Fibroblast of upper back skin (primary cell): ENCODE measurements around the gene ANXA8L1.
"Not testable (repeated sequence)": the region's sequence is repeated elsewhere in the genome, so short reads cannot be mapped to it uniquely, and the experiment has no call there.

Experiments
- DNase-seq: peaks from one replicate; pipeline ENCODE4 v3.0.0-alpha.2; 2013

Gene ANXA8L1

DNA sequence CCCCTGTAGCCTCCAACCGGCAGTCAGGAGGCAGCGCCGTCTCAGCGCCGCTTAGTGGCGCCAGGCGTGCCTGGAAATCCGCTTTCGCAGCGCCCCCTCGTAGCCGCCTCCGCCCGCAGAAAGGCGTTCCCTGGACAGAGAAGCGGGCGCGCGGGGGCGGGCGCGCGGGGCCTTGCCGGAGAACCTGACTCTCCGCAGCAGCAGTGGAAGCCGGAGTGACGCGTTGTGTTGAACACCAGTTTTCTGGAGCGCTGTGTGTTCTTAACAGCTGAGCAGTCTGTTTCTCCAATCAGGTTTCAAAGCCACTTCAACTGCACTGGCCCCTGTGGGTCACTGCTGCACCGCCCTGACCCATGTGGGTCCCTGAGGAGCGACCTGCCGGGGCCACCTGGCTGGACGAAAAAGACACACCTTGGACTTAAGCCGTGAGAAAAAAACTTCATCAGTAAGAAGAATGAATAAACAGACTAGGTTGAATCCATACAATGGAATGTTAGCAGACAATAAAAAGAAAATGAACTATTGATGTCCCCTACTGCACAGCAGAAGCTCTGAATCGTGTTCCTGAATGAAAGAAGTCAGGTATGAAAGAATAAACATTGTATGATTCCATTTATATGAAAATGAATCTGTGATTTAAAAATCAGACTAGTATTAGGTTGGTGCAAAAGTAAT lies 22.8 kb downstream of the ANXA8L1 start:
- peak; percentile 8 for DNase-seq

DNA sequence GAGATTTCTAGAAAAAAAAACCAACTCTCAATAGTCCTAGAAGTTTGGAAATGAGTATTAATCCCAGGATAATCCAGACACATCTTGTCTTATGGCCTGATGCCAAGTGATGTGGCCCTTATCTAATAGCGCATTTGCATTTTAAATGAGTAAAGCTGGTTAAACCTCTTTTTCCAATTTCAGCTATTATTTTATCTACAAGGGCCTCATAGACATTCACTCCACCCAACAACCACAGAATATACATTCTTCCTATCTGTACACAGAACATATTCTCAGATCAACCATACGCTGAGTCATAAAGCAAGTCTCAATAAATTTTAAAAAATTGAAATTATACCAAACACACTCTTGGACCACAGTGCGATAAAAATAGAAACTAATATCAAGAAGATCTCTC lies 34.0 kb downstream of the ANXA8L1 start:
- DNase-seq = not testable (repeated sequence)

DNA sequence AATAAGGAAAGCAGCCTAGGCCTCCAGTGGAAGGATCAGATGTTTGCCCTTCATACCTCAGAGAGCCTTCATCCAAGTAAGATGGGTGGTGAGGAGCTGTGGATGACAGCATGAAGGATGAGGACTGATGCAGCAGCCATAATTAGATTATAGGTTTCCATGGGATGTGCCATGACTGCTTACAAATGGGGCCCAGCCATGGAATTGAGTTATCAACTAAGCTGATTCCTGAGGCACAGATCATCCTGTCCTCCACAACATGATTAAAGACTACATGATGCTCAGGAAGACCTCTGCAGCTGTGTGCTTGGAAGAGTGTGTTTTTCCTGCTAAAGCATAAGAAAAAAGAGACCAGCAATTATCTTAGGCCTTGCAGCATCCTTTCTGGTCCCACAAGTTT lies 35.5 kb downstream of the ANXA8L1 start:
- not testable (repeated sequence) for DNase-seq

DNA sequence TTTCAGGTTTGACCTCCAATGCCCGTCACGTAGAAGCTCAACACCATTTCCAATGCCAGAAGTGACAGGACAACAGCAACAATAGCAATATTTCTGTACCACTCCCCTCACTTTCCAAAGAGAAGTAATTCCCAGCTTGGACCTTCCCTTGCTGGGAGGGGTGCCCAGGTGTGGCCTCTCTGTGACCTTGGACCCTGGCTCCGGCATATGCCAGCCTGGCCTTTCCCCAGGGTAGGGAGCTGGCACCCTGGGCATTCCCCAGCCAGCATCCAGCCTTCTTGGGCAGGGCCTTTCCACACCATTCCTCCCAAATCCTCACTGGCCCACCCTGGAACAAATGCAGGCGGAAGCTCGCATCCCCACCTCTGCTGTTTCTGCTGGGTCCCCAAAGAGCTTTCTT lies 37.1 kb downstream of the ANXA8L1 start:
- not testable (repeated sequence) for DNase-seq

DNA sequence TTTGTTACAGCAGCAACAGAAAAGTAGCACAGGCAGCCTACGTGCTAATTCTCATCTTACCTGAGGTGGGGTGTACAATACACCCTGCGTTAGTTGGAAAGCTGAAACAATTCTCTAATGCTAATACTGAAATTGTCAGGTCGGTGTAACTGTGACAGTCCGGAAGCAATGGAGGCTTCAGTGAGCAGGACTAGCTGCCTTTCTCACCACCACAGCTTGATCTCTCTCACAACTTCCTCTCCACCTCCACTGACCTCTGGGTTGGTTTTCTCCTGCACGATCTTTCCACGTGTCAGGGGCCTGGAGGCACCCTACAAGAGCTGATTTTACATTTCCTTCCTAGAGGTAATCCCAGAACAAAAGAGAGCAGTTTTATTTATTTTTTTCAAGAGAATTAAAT lies 39.7 kb downstream of the ANXA8L1 start:
- DNase-seq = not testable (repeated sequence)

DNA sequence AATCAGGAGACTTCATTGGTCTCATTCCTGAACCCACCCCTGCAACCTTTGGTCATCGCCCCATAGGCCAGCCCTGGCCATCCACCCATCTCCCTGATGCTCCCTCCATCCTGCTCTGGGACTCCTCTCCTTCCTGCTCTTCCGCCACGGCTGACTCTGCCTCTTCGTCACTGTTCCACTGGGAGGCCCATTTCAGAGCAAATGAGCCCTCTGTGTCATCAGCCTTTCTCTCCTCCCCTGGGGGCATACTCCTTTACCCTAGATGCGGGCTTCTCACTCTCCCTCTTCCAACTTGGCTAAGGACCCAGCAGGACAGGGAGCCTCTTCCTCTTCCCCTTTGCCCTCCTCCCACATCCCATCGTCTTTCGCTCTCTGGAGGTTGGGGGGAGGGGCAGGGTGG lies 42.7 kb downstream of the ANXA8L1 start:
- not testable (repeated sequence) for DNase-seq

DNA sequence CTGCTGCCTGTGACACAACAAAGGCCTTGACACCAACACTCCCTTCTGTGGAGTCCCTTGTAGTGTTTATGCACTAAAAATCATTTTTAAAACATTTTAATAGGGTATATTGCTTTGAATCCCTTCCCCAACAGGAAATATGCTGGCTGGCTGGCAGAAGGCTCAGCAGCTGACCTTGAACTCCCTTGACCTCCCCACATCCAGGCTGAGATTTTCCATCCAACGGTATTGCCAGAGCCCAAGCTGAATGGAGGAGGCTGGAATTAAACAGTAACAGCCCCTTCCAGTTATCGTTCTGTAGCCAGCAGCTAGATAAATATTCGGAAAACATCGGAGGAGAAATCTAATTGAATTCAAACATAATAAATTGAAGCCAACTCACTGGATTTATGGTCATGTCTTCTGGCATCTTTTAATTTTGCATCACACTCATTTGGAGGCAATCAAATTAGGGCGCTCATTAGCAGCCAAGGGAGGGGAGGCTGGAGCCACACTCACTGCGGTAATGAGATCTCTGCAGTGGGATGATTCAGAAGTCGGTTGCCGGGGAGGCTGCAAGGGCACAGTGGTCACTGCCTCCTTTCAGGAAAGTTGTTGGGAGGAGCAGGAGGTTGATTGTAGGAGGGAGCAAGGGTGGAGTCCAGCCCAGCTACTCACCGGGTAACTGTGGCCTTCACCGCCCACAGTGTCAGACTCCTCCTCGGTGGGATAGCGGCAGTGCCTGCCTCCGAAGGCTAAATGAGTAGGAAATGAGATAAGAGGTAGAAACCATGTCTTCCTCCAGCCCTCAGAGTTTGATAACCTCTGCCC lies 44.2 kb downstream of the ANXA8L1 start:
- not testable (repeated sequence) for DNase-seq

DNA sequence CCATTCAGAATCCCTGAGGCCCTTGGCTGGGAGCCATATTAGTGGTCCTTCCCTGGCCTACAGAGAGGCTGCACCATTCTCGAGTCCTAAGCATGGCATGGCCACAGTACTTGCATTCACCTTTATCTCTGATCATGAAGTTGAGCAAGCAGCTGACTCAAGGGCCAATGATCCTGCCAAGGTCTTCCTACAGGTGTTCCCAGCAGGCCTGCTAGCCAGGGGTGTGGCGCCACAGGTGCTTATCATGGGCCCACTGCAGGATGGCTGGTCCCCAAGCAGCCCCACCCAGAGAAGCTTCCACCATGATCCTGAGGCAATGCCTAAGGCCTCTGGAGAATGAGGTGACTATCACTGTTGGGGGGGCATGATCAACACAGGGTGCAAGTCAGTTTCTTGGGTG lies 48.0 kb downstream of the ANXA8L1 start:
- DNase-seq = not testable (repeated sequence)

DNA sequence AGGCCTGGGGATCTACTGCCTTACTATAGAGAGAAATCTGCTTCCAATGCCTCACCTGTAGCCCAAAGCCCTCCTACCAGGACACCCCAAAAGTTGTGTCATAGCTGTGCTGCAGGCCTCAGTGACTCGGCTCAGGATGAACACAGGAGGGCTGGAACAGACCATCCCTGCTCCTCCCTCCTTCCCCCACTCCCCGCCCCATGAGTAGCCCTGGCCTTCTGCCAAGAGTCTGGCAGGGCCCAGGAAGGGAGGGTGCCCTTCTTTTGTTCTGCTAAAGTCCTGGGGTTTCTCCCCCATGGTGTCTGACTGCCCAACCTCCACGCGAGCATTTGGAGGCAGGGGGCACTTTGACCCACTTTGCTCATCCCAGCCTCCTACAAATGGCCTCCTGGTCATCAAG lies 65.4 kb downstream of the ANXA8L1 start:
- DNase-seq = not testable (repeated sequence)
